Endothelial cell of umbilical vein (primary cell): ENCODE data around the gene NDUFV1. TPM values are rescaled to one million over a fixed set of nuclear protein-coding genes. Genes with fewer than 3 reads are reported as not detected.

Source experiments
- BruUV-seq: library from RNA; stranded (reverse); fragments of 400-500 nt; replicated peaks from 2 replicates; lab custom pipeline; 2021; lab: Mats Ljungman, UMichigan
- CTCF ChIA-PET: fragments of 300-600, 350-600 bp; sonication (Branson Sonifier 250); formaldehyde crosslinking; loops from one replicate; lab custom pipeline; 2021; ENCODE audit warnings: antibody characterized with exemption, inconsistent platforms; lab: Charles Lee
- POLR2A ChIA-PET: fragments of 300-600, 350-600 bp; sonication (Branson Sonifier 250); formaldehyde crosslinking; loops from one replicate; lab custom pipeline; 2021; ENCODE audit warnings: antibody characterized with exemption, inconsistent platforms; lab: Charles Lee
- DNase-seq: peaks from one replicate; pipeline ENCODE4 v3.0.0-alpha.2; 2011; ENCODE audit warnings: low read depth, low spot score
- FAIRE-seq: peaks from 2 replicates; lab custom pipeline; 2011; peaks lifted over from hg19 to GRCh38; lab: Jason Lieb, UNC
- H2AFZ ChIP-seq: 2 replicates; pipeline ENCODE4 v1.6.0; 2012; ENCODE audit warnings: low read depth, low read length, control low read depth, inconsistent platforms
- H3K27ac ChIP-seq: 2 replicates; pipeline ENCODE4 v1.5.1; 2011; ENCODE audit warnings: low read depth, mild to moderate bottlenecking, control low read depth, low read length, moderate library complexity; ENCODE audit not compliant: insufficient read depth
- H3K27me3 ChIP-seq, 2 experiments: 2 replicates each; pipeline versions ENCODE4 v1.6.0 to v1.6.1; 2011; ENCODE audit warnings: low read length in 2 of 2, mixed read lengths in 1 of 2; ENCODE audit not compliant: control insufficient read depth in 2 of 2, insufficient read depth in 2 of 2
- H3K36me3 ChIP-seq, 2 experiments: 2 replicates in 1 of 2; 3 replicates in 1 of 2; pipeline ENCODE4 v1.5.1; 2011; ENCODE audit warnings: low read length in 2 of 2, mild to moderate bottlenecking in 1 of 2, moderate library complexity in 1 of 2; ENCODE audit not compliant: control insufficient read depth in 2 of 2, insufficient read depth in 2 of 2; ENCODE audit errors: extremely low read depth in 1 of 2
- H3K4me1 ChIP-seq: 3 replicates; pipeline ENCODE4 v1.5.1; 2011; ENCODE audit warnings: mild to moderate bottlenecking, low read length; ENCODE audit not compliant: control insufficient read depth, insufficient read depth; ENCODE audit errors: extremely low read depth
- H3K4me2 ChIP-seq: 2 replicates; pipeline ENCODE4 v1.6.1; 2011; ENCODE audit warnings: low read length, control low read depth, mixed read lengths; ENCODE audit not compliant: insufficient read depth
- H3K4me3 ChIP-seq, 3 experiments: fragments of 200-600 bp in 1 of 3; sonication (generic), shearing (Covaris generic) in 1 of 3; replicated peaks in 1 of 3; 2 replicates each; pipeline ENCODE4 v1.5.1; 2011 to 2016; ENCODE audit warnings: control low read depth in 3 of 3, low read length in 3 of 3, mild to moderate bottlenecking in 2 of 3, inconsistent platforms in 1 of 3, low read depth in 1 of 3, moderate library complexity in 1 of 3; ENCODE audit not compliant: insufficient read depth in 1 of 3
- H3K79me2 ChIP-seq: 2 replicates; pipeline ENCODE4 v1.6.0; 2012; ENCODE audit warnings: low read length, inconsistent platforms; ENCODE audit not compliant: control insufficient read depth, insufficient read depth
- H3K9ac ChIP-seq: replicated peaks from 2 replicates; pipeline ENCODE3; 2011; ENCODE audit warnings: low read length, control low read depth; ENCODE audit not compliant: insufficient read depth; ENCODE audit errors: extremely low read depth
- H3K9me1 ChIP-seq: replicated peaks from 3 replicates; pipeline ENCODE4 v1.6.0; 2011; ENCODE audit warnings: mild to moderate bottlenecking, low read length; ENCODE audit not compliant: control insufficient read depth, insufficient read depth; ENCODE audit errors: extremely low read depth
- H3K9me3 ChIP-seq: replicated peaks from 2 replicates; pipeline ENCODE4 v1.5.1; 2012; ENCODE audit warnings: low read length, inconsistent platforms; ENCODE audit not compliant: control insufficient read depth, insufficient read depth
- H4K20me1 ChIP-seq: replicated peaks from 2 replicates; pipeline ENCODE3; 2011; ENCODE audit warnings: mild to moderate bottlenecking, low read length; ENCODE audit not compliant: control insufficient read depth, insufficient read depth; ENCODE audit errors: extremely low read depth
- CTCF ChIP-seq, 2 donors: IDR thresholded peaks; 1 replicate in 1 of 2; 2 replicates in 1 of 2; pipeline ENCODE4 v1.5.1; 2011; ENCODE audit warnings: low read length in 2 of 2, mild to moderate bottlenecking in 2 of 2, moderate library complexity in 2 of 2, control low read depth in 1 of 2, inconsistent platforms in 1 of 2, low read depth in 1 of 2; ENCODE audit not compliant: insufficient read depth in 1 of 2; ENCODE audit errors: extremely low read depth in 1 of 2
- EZH2 ChIP-seq: IDR thresholded peaks from 2 replicates; pipeline ENCODE4 v1.6.1; 2012; ENCODE audit warnings: borderline replicate concordance, low read depth, mild to moderate bottlenecking, moderate library complexity, low read length, inconsistent platforms; ENCODE audit not compliant: severe bottlenecking
- FOS ChIP-seq: IDR thresholded peaks from 2 replicates; pipeline ENCODE4 v1.6.1; 2011; ENCODE audit warnings: mild to moderate bottlenecking, low read length, moderate library complexity, borderline replicate concordance; ENCODE audit not compliant: insufficient read depth
- GATA2 ChIP-seq: IDR thresholded peaks from 2 replicates; pipeline ENCODE4 v1.7.0; 2011; ENCODE audit warnings: low read depth, mild to moderate bottlenecking, moderate library complexity, mixed read lengths, low read length; ENCODE audit not compliant: insufficient read length, insufficient read depth
- JUN ChIP-seq: IDR thresholded peaks from 2 replicates; pipeline ENCODE4 v1.6.1; 2011; ENCODE audit warnings: borderline replicate concordance, low read depth; ENCODE audit not compliant: insufficient read length, insufficient read depth
- MAX ChIP-seq: IDR thresholded peaks from 2 replicates; pipeline ENCODE4 v1.6.1; 2011; ENCODE audit not compliant: insufficient read depth, insufficient read length
- MYC ChIP-seq: IDR thresholded peaks from one replicate; pipeline ENCODE4 v1.6.1; 2011; ENCODE audit warnings: mild to moderate bottlenecking, low read depth, low read length
- POLR2A ChIP-seq: IDR thresholded peaks from 2 replicates; pipeline ENCODE4 v1.6.1; 2012; ENCODE audit warnings: low read depth, mild to moderate bottlenecking, control low read depth, low read length
- POLR2AphosphoS5 ChIP-seq: IDR thresholded peaks from 2 replicates; pipeline ENCODE4 v1.6.1; 2012; ENCODE audit warnings: low read depth, mild to moderate bottlenecking, control low read depth, low read length, moderate library complexity; ENCODE audit not compliant: insufficient read depth
- dilution Hi-C: fragments of 300-500 bp; cut with MboI; formaldehyde crosslinking; loops from one replicate; pipeline ENCODE4 v1.15.0; 2019; ENCODE audit warnings: low sequenced_read_pairs; ENCODE audit not compliant: extremely low pct_ligation_motif_present
- intact Hi-C: fragments of 100-400 bp; cut with micrococcal nuclease; formaldehyde crosslinking; loops from one replicate; pipeline ENCODE4 v1.10.0; 2022
- polyA plus RNA-seq, 4 experiments: library from polyadenylated mRNA; depleted of rRNA in 3 of 4; stranded (reverse) in 3 of 4; unstranded in 1 of 4; fragments of >200 nt; gene quantifications; 2 replicates each; pipeline versions ENCODE4 v1.2.1 to v1.2.3, GENCODE V29; 2011 to 2012; ENCODE audit warnings: missing spikeins in 1 of 4
- total RNA-seq: library from RNA; stranded (reverse); gene quantifications from 2 replicates; pipeline ENCODE4 v1.2.3, GENCODE V29; 2021

The NDUFV1 gene
- total and polyA plus RNA-seq, 2 donors (not counting 3 experiments of a cell fraction or from before 2014, with no cell fraction given) = 191 to 203 TPM

- no peak overlapping the region for H2AFZ ChIP-seq
- no peak for TF ChIP-seq EZH2
- TF ChIP-seq MYC = no peak
- TF ChIP-seq GATA2 = no peak
- no peak for TF ChIP-seq POLR2AphosphoS5
- TF ChIP-seq POLR2A = no peak
- no peak for TF ChIP-seq CTCF (IDR thresholded peaks at IDR 0.05; ENCODE audit: extremely low read depth in 1 of 2, insufficient read depth in 1 of 2, low read depth in 1 of 2, low read length in 2 of 2)
- no peak for TF ChIP-seq JUN
- TF ChIP-seq MAX = no peak
- no peak for TF ChIP-seq FOS
- no peak overlapping the region for H3K4me3 ChIP-seq
- H3K9me3 ChIP-seq = no peaks in the 10 kb centered on the region
- no peaks in the 10 kb centered on the region for H4K20me1 ChIP-seq
- peaks cover 2 to 4% of the 10 kb centered on the region in 2 experiments for H3K27me3 ChIP-seq
- CTCF ChIA-PET = interaction anchor here (0.8 kb wide), 1 partner anchor 77 kb away, joined by 3 read pairs; no protein-coding TSS in a partner anchor
- no peak overlapping the region for H3K9ac ChIP-seq
- H3K4me1 ChIP-seq = peaks cover 17% of the 10 kb centered on the region
- peaks cover 7 to 14% of the 10 kb centered on the region in 2 experiments for H3K36me3 ChIP-seq
- no peak overlapping the region for H3K27ac ChIP-seq
- dilution Hi-C loops = no loop called here
- H3K79me2 ChIP-seq = peaks cover 26% of the 10 kb centered on the region
- FAIRE-seq = no peak
- no peak for DNase-seq
- H3K4me2 ChIP-seq = no peak overlapping the region
- intact Hi-C loops = no loop called here
- no TSS peak for BruUV-seq
- POLR2A ChIA-PET = no interaction called here
- H3K9me1 ChIP-seq = no peaks in the 10 kb centered on the region
Measured at GRCh38 chr11:67582011-67582410, 24.7 kb upstream of the NDUFV1 start.
